Measurements from ENCODE around the gene ADCY7. TPM values are rescaled to one million over a fixed set of nuclear protein-coding genes. Genes with fewer than 3 reads are reported as not detected.

Gene ADCY7
- total RNA-seq, 2 donors from 2014 or later, result 30.1 to 37.2 TPM

GRCh38 chr16:50293994-50294855 is 27.9 kb downstream of the ADCY7 start:
- no peaks in the 10 kb centered on the region for H3K4me1 ChIP-seq (ENCODE audit: control insufficient read depth, insufficient read depth, low read length)
- Mint-ChIP-seq H3K4me3 (no peak overlapping the region), H3K4me1 (no peaks in the 10 kb centered on the region), H3K36me3 (ENCODE audit: low read depth) (peaks cover 12% of the 10 kb centered on the region), H3K27me3 (ENCODE audit: insufficient read depth) (no peaks in the 10 kb centered on the region), H3K9me3 (no peaks in the 10 kb centered on the region), H3K27ac (no peak overlapping the region)
- TF ChIP-seq CTCF (conservative IDR thresholded peaks at IDR 0.05), result no peak
- no peak overlapping the region for H3K9ac ChIP-seq (ENCODE audit: extremely low read depth, low read length, poor library complexity, severe bottlenecking)
- no peaks in the 10 kb centered on the region for H3K36me3 ChIP-seq (ENCODE audit: control insufficient read depth, insufficient read depth, low read length)
- H3K27me3 ChIP-seq (ENCODE audit: control insufficient read depth, insufficient read depth, low read length, poor library complexity, severe bottlenecking), result no peaks in the 10 kb centered on the region
- H3K9me3 ChIP-seq (ENCODE audit: control insufficient read depth, low read length), result no peaks in the 10 kb centered on the region
- no peak overlapping the region for H3K27ac ChIP-seq (ENCODE audit: low read depth, low read length)
- no peak for DNase-seq
- H3K4me3 ChIP-seq (ENCODE audit: low read length), result no peak overlapping the region
- 82 to 91% methylated on average over 8 to 20 of the region's 20 CpGs for WGBS, 2 experiments (ENCODE audit: insufficient coverage in 1 of 2, insufficient read length in 1 of 2)

GRCh38 chr16:50294955-50295354 is 28.6 kb downstream of the ADCY7 start:
- Mint-ChIP-seq H3K36me3 (ENCODE audit: low read depth) (peaks cover 11% of the 10 kb centered on the region), H3K27ac (no peak overlapping the region), H3K4me1 (no peaks in the 10 kb centered on the region), H3K27me3 (ENCODE audit: insufficient read depth) (no peaks in the 10 kb centered on the region), H3K4me3 (no peak overlapping the region), H3K9me3 (no peaks in the 10 kb centered on the region)
- H3K9me3 ChIP-seq (ENCODE audit: control insufficient read depth, low read length), result no peaks in the 10 kb centered on the region
- no peak overlapping the region for H3K4me3 ChIP-seq (ENCODE audit: low read length)
- no peak overlapping the region for H3K27ac ChIP-seq (ENCODE audit: low read depth, low read length)
- no peak for TF ChIP-seq CTCF (conservative IDR thresholded peaks at IDR 0.05)
- no peaks in the 10 kb centered on the region for H3K27me3 ChIP-seq (ENCODE audit: control insufficient read depth, insufficient read depth, low read length, poor library complexity, severe bottlenecking)
- no peak for DNase-seq
- H3K9ac ChIP-seq (ENCODE audit: extremely low read depth, low read length, poor library complexity, severe bottlenecking), result no peak overlapping the region
- H3K36me3 ChIP-seq (ENCODE audit: control insufficient read depth, insufficient read depth, low read length), result no peaks in the 10 kb centered on the region
- H3K4me1 ChIP-seq (ENCODE audit: control insufficient read depth, insufficient read depth, low read length), result no peaks in the 10 kb centered on the region
- WGBS, 2 experiments (ENCODE audit: insufficient coverage in 1 of 2, insufficient read length in 1 of 2), result 85 to 100% methylated on average over 1 to 4 of the region's 4 CpGs

GRCh38 chr16:50295541-50296132 is 29.3 kb downstream of the ADCY7 start:
- Mint-ChIP-seq H3K27ac (no peak overlapping the region), H3K9me3 (no peaks in the 10 kb centered on the region), H3K4me3 (no peak overlapping the region), H3K27me3 (ENCODE audit: insufficient read depth) (no peaks in the 10 kb centered on the region), H3K4me1 (no peaks in the 10 kb centered on the region), H3K36me3 (ENCODE audit: low read depth) (peaks cover 11% of the 10 kb centered on the region)
- H3K4me3 ChIP-seq (ENCODE audit: low read length), result no peak overlapping the region
- WGBS, 2 experiments (ENCODE audit: insufficient coverage in 1 of 2, insufficient read length in 1 of 2), result 93 to 94% methylated on average over 7 of the region's 7 CpGs
- no peak for TF ChIP-seq CTCF (conservative IDR thresholded peaks at IDR 0.05)
- no peaks in the 10 kb centered on the region for H3K27me3 ChIP-seq (ENCODE audit: control insufficient read depth, insufficient read depth, low read length, poor library complexity, severe bottlenecking)
- H3K9me3 ChIP-seq (ENCODE audit: control insufficient read depth, low read length), result no peaks in the 10 kb centered on the region
- no peaks in the 10 kb centered on the region for H3K4me1 ChIP-seq (ENCODE audit: control insufficient read depth, insufficient read depth, low read length)
- H3K36me3 ChIP-seq (ENCODE audit: control insufficient read depth, insufficient read depth, low read length), result no peaks in the 10 kb centered on the region
- no peak overlapping the region for H3K27ac ChIP-seq (ENCODE audit: low read depth, low read length)
- DNase-seq, result no peak
- no peak overlapping the region for H3K9ac ChIP-seq (ENCODE audit: extremely low read depth, low read length, poor library complexity, severe bottlenecking)
